Testis (tissue), 3 donors: ENCODE results near the gene PRKAR1A. TPM values are rescaled to one million over a fixed set of nuclear protein-coding genes. Genes with fewer than 3 reads are reported as not detected.

Experiments used
- DNase-seq: peaks from one replicate; pipeline ENCODE4 v3.0.0-alpha.2; 2019
- H3K27ac ChIP-seq, 2 donors: fragments of 200-600 bp; sonication (generic); one replicate each; pipeline ENCODE4 v1.5.1; 2019
- H3K27me3 ChIP-seq: fragments of 200-600 bp; sonication (generic); one replicate; pipeline ENCODE4 v1.5.1; 2019
- H3K36me3 ChIP-seq: fragments of 200-600 bp; sonication (generic); one replicate; pipeline ENCODE4 v1.5.1; 2017; ENCODE audit warnings: low read depth; ENCODE audit errors: missing control alignments
- H3K4me1 ChIP-seq: fragments of 200-600 bp; sonication (generic); one replicate; pipeline ENCODE4 v1.5.1; 2019
- H3K4me3 ChIP-seq, 2 donors: fragments of 200-600 bp; sonication (generic); one replicate each; pipeline ENCODE4 v1.5.1; 2017 to 2019
- H3K9me3 ChIP-seq: fragments of 200-600 bp; sonication (generic); one replicate; pipeline ENCODE4 v1.5.1; 2017
- CTCF ChIP-seq, 3 experiments: fragments of 450-650 bp in 2 of 3; fragments of 200-600 bp in 1 of 3; sonication (generic) in 1 of 3; IDR thresholded peaks; one replicate each; pipeline ENCODE4 v1.5.1; 2016 to 2019; ENCODE audit warnings: antibody characterized with exemption in 3 of 3, mild to moderate bottlenecking in 2 of 3, moderate library complexity in 1 of 3
- POLR2A ChIP-seq: fragments of 450-650 bp; IDR thresholded peaks from one replicate; pipeline ENCODE4 v1.6.1; 2017; ENCODE audit warnings: antibody characterized with exemption, mild to moderate bottlenecking, moderate library complexity
- WGBS, 2 donors: methylation state at CpG; one replicate each; pipeline ENCODE4 v1.1.5; 2018; 5-methylcytosine and 5-hydroxymethylcytosine counted together
- intact Hi-C: fragments of 100-400 bp; cut with DNase I; formaldehyde crosslinking; loops from one replicate; pipeline ENCODE4 v1.15.1; 2023; ENCODE audit warnings: low total_unique reads
- polyA plus RNA-seq: library from polyadenylated mRNA; stranded (reverse); fragments of 350-450 nt; fragmentation: Illumina TruSeq; extraction: RNeasy Lipid Tissue Mini Kit (QIAGEN cat#74804); gene quantifications from one replicate; pipeline ENCODE4 v1.2.3, GENCODE V29; 2014; ENCODE audit warnings: low read depth, low replicate concordance; ENCODE audit not compliant: insufficient read depth
- total RNA-seq, 2 donors: library from RNA; depleted of rRNA; stranded (reverse); fragments of >200 nt; gene quantifications; one replicate each; pipeline ENCODE4 v1.2.3, GENCODE V29; 2016

Gene PRKAR1A
- total and polyA plus RNA-seq, 3 donors from 2014 or later = 279 to 375 (median 319) TPM

- H3K27me3 ChIP-seq = no peaks in the 10 kb centered on the region
- intact Hi-C loops = no loop called here
- H3K9me3 ChIP-seq = no peaks in the 10 kb centered on the region
- DNase-seq = no peak
- no peak for TF ChIP-seq POLR2A
- no peak for TF ChIP-seq CTCF (IDR thresholded peaks at IDR 0.05)
- H3K4me1 ChIP-seq = peaks cover 4% of the 10 kb centered on the region
- H3K27ac ChIP-seq = no peak overlapping the region
- no peaks in the 10 kb centered on the region for H3K36me3 ChIP-seq
- 47 to 76% methylated on average over 4 of the region's 4 CpGs for WGBS, 2 donors
- H3K4me3 ChIP-seq = no peak overlapping the region
Observed at GRCh38 chr17:68585643-68586042, 73.4 kb downstream of the PRKAR1A start.

GRCh38 chr17:68587026-68587425, 74.8 kb downstream of the PRKAR1A start:
- 96 to 98% methylated on average over 4 to 5 of the region's 5 CpGs for WGBS, 2 donors
- DNase-seq = no peak
- no peak overlapping the region for H3K27ac ChIP-seq
- H3K4me3 ChIP-seq = no peak overlapping the region
- intact Hi-C loops = no loop called here
- no peak for TF ChIP-seq CTCF (IDR thresholded peaks at IDR 0.05)
- no peaks in the 10 kb centered on the region for H3K27me3 ChIP-seq
- H3K4me1 ChIP-seq = peaks cover 4% of the 10 kb centered on the region
- no peaks in the 10 kb centered on the region for H3K9me3 ChIP-seq
- H3K36me3 ChIP-seq = no peaks in the 10 kb centered on the region

- Histone ChIP-seq H3K36me3 (no peaks in the 10 kb centered on the region), H3K27me3 (no peaks in the 10 kb centered on the region), H3K4me3 (no peak overlapping the region), H3K27ac (no peak overlapping the region), H3K4me1 (peaks cover 12% of the 10 kb centered on the region), H3K9me3 (no peaks in the 10 kb centered on the region)
- intact Hi-C loops = no loop called here
- 58 to 68% methylated on average over 2 of the region's 2 CpGs for WGBS, 2 donors
- TF ChIP-seq CTCF (IDR thresholded peaks at IDR 0.05) (no peak), POLR2A (no peak)
- DNase-seq = no peak
Observed at GRCh38 chr17:68587847-68588246, 75.6 kb downstream of the PRKAR1A start.

- Histone ChIP-seq H3K9me3 (no peaks in the 10 kb centered on the region), H3K4me1 (peaks cover 17% of the 10 kb centered on the region), H3K27me3 (no peaks in the 10 kb centered on the region), H3K4me3 (no peak overlapping the region), H3K36me3 (no peaks in the 10 kb centered on the region), H3K27ac (no peak overlapping the region)
- no peak for TF ChIP-seq POLR2A
- no peak for TF ChIP-seq CTCF (IDR thresholded peaks at IDR 0.05)
- no peak for DNase-seq
- WGBS, 2 donors = 85 to 95% methylated on average over 1 of the region's 1 CpG
- intact Hi-C loops = no loop called here
Observed at GRCh38 chr17:68588362-68588761, 76.1 kb downstream of the PRKAR1A start.

GRCh38 chr17:68589086-68589485, 76.9 kb downstream of the PRKAR1A start:
- WGBS, 2 donors = 95 to 96% methylated on average over 3 of the region's 3 CpGs
- Histone ChIP-seq H3K4me3 (no peak overlapping the region), H3K36me3 (no peaks in the 10 kb centered on the region), H3K4me1 (peaks cover 24% of the 10 kb centered on the region), H3K27me3 (no peaks in the 10 kb centered on the region), H3K27ac (no peak overlapping the region), H3K9me3 (no peaks in the 10 kb centered on the region)
- DNase-seq = no peak
- intact Hi-C loops = no loop called here
- TF ChIP-seq CTCF (IDR thresholded peaks at IDR 0.05) = no peak
- TF ChIP-seq POLR2A = no peak
